Muscle of leg (tissue), 11 donors: Measurements from ENCODE around the gene GARS1. TPM values are rescaled to one million over a fixed set of nuclear protein-coding genes. Genes with fewer than 3 reads are reported as not detected.
"Not testable (repeated sequence)": the region's sequence is repeated elsewhere in the genome, so short reads cannot be mapped to it uniquely, and the experiment has no call there.

Experiments
- DNase-seq: peaks from one replicate; pipeline ENCODE4 v3.0.0; 2013
- H3K27ac ChIP-seq: one replicate; pipeline ENCODE4 v1.5.1; 2013; ENCODE audit warnings: mild to moderate bottlenecking, low read length, control low read depth
- H3K27me3 ChIP-seq: one replicate; pipeline ENCODE4 v1.6.1; 2013; ENCODE audit warnings: low read length; ENCODE audit not compliant: control insufficient read depth, insufficient read depth
- H3K36me3 ChIP-seq: one replicate; pipeline ENCODE4 v1.6.1; 2013; ENCODE audit warnings: low read length; ENCODE audit not compliant: control insufficient read depth, insufficient read depth
- H3K4me1 ChIP-seq: one replicate; pipeline ENCODE4 v1.6.1; 2013; ENCODE audit warnings: low read length; ENCODE audit not compliant: control insufficient read depth, insufficient read depth
- H3K4me3 ChIP-seq: one replicate; pipeline ENCODE4 v1.5.1; 2013; ENCODE audit warnings: low read length, control low read depth
- H3K9me3 ChIP-seq: replicated peaks from 2 replicates; pipeline ENCODE4 v1.6.1; 2013; ENCODE audit warnings: low read depth, low read length; ENCODE audit not compliant: control insufficient read depth
- WGBS: methylation state at CpG from one replicate; pipeline ENCODE4 v1.1.5; 2013; ENCODE audit warnings: missing lambda C conversion rate; ENCODE audit not compliant: insufficient coverage; 5-methylcytosine and 5-hydroxymethylcytosine counted together
- polyA plus RNA-seq, 8 donors: library from polyadenylated mRNA; unstranded; fragments of 120-200 nt; gene quantifications; one replicate each; pipeline versions ENCODE4 v1.2.1 to v1.2.3, GENCODE V29; 2013; ENCODE audit warnings: inconsistent platforms in 1 of 8, low replicate concordance in 1 of 8; ENCODE audit not compliant: insufficient read length in 8 of 8, insufficient read depth in 1 of 8
- total RNA-seq: library from RNA; stranded (reverse); fragments of 120-200 nt; gene quantifications from one replicate; pipeline ENCODE4 v1.2.4, GENCODE V29; 2013

GARS1 gene
- total and polyA plus RNA-seq, 9 donors = 45.8 to 75.9 (median 64.5) TPM

DNA sequence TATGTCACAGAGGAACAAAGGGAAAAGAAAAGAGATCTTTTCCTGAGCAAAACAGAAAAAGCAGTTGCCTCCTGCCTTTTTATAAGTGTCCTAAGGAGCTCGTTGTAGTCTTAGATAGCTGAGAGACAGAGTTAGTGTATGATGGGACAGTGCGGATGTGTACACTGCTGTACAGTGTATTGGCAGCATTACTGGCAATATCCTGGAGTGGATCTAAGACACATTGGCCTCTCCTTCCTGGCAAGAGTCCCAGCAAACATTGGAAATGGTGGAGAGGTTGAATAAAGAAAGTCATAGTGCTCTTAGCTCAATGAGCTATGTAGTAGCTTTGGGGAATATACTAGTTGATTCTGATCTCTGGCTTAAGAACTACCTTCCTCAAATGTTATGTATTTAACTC, 22.7 kb downstream of the GARS1 start:
- DNase-seq = no peak
- Histone ChIP-seq H3K9me3 (no peaks in the 10 kb centered on the region), H3K36me3 (peaks cover 44% of the 10 kb centered on the region), H3K27me3 (no peaks in the 10 kb centered on the region), H3K4me3 (no peak overlapping the region), H3K27ac (no peak overlapping the region), H3K4me1 (no peaks in the 10 kb centered on the region)
- WGBS = 100% methylated on average over 2 of the region's 2 CpGs

DNA sequence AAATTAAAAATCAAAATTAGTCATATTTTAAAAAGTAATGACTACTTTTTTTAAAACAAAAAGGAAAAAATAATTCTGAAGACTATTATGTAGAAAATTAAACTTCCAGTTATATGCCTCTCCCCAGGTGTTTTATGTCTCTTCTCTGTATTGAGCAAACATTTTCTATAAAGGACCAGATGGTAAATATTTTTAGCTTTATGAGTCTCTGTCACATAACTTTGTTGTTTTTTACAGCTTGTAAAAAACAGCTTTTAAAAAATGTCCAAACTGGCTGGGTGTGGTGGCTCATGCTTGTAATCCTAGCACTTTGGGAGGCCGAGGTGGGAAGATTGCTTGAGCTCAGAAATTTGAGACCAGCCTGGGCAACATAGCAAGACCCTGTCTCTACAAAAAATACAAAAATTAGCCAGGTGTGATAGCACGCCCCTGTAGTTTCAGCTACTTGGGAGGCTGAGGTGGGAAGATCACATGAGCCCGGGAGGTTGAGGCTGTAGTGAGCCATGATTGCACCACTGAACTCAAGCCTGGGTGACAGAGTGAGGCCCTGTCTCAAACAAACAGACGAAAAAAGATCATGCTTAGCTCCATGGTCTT, 23.5 kb downstream of the GARS1 start:
- H3K27me3 ChIP-seq = no peaks in the 10 kb centered on the region
- no peak overlapping the region for H3K4me3 ChIP-seq
- WGBS = 95% methylated on average over 2 of the region's 4 CpGs
- H3K36me3 ChIP-seq = peaks cover 42% of the 10 kb centered on the region
- no peak overlapping the region for H3K27ac ChIP-seq
- DNase-seq = no peak
- no peaks in the 10 kb centered on the region for H3K4me1 ChIP-seq
- H3K9me3 ChIP-seq = no peaks in the 10 kb centered on the region

DNA sequence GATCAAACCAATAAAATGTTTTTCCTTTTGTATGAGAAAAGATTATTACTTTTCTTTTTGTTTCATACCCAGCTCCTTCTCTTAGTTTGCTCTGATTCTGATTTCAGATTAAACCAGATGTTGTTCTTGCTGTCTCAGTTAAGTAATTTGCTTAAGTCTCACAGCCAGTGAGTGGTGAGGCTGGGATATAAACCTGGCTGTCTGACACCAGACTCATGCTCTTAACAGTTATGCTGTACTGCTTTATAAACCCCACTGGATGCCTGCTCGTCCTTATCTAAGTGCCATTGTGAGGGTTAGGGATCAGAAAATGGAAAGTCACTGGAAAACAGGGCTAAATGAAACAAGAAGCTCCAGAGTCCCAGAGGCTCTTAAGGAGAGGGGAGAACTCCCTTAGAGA, 24.3 kb downstream of the GARS1 start:
- DNase-seq = no peak
- Histone ChIP-seq H3K9me3 (no peaks in the 10 kb centered on the region), H3K27ac (no peak overlapping the region), H3K27me3 (no peaks in the 10 kb centered on the region), H3K4me1 (no peaks in the 10 kb centered on the region), H3K4me3 (no peak overlapping the region), H3K36me3 (peaks cover 40% of the 10 kb centered on the region)
- WGBS = no CpG with 5 or more reads among the region's 1 CpG

DNA sequence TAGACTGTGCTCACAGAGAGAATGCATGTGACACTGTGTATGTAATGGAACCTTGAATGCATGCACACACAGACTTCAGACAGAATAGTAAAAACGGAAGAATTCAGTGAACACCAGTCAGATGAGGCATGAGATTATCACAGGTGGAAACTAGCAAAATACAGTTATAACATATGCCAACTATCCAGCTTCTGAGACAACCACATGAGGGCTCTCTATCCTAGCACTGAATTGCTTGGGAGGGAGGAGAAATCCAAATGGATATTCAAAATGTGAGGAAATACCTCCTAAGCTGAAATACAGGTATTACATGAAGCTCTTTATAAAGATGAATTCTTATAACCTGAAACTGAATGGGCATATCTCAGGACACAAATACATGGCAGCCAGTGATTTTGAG, 30.6 kb downstream of the GARS1 start:
- no CpG with 5 or more reads among the region's 1 CpG for WGBS
- Histone ChIP-seq H3K27ac (no peak overlapping the region), H3K4me1 (no peaks in the 10 kb centered on the region), H3K4me3 (no peak overlapping the region), H3K27me3 (no peaks in the 10 kb centered on the region), H3K36me3 (peaks cover 39% of the 10 kb centered on the region), H3K9me3 (no peaks in the 10 kb centered on the region)
- no peak for DNase-seq

DNA sequence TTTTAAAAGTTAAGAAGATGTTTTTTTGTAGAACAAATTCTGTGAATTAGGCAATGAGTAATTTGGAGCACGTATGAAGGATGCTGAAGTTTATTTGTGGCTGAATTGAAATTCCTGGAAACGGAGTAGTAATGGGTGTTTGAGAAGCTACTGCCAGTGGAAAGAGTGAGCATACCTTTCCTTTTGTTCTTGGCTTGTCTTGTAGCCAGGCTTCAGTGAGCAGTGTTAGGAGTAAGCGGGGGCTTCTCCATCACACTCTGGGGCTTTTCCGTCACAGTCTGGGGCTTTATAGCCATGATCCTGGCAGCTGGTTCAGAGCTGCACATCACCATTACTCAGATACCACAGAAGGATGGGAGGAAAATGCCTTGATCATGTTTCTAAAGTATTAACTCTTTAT, 32.3 kb downstream of the GARS1 start:
- no peaks in the 10 kb centered on the region for H3K4me1 ChIP-seq
- WGBS = 91% methylated on average over 2 of the region's 4 CpGs
- H3K36me3 ChIP-seq = peaks cover 43% of the 10 kb centered on the region
- H3K4me3 ChIP-seq = no peak overlapping the region
- H3K27ac ChIP-seq = no peak overlapping the region
- no peaks in the 10 kb centered on the region for H3K9me3 ChIP-seq
- DNase-seq = no peak
- no peaks in the 10 kb centered on the region for H3K27me3 ChIP-seq

DNA sequence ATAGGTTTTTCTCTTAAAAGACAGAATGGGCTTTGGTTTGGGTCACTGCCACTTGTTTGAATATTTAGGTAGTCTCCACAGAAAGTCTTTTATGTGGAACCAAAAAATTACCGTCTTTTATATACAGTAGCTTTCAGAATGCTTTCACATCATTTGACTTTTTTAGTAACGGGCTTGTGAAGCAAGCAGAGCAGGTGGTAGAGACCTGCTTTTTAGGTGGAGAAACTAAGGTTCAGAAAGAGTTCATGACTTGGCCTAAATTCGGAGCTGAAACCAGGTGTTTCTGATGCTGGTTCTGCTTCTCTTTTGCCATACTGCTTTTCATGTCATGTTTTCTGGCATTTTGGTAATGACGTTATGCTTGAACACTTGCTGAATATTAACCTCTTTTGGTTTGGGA, 36.3 kb downstream of the GARS1 start:
- H3K9me3 ChIP-seq = no peaks in the 10 kb centered on the region
- H3K36me3 ChIP-seq = peaks cover 64% of the 10 kb centered on the region
- no peak overlapping the region for H3K4me3 ChIP-seq
- no peak overlapping the region for H3K27ac ChIP-seq
- no peaks in the 10 kb centered on the region for H3K27me3 ChIP-seq
- DNase-seq = no peak
- 100% methylated on average over 1 of the region's 4 CpGs for WGBS
- no peaks in the 10 kb centered on the region for H3K4me1 ChIP-seq

DNA sequence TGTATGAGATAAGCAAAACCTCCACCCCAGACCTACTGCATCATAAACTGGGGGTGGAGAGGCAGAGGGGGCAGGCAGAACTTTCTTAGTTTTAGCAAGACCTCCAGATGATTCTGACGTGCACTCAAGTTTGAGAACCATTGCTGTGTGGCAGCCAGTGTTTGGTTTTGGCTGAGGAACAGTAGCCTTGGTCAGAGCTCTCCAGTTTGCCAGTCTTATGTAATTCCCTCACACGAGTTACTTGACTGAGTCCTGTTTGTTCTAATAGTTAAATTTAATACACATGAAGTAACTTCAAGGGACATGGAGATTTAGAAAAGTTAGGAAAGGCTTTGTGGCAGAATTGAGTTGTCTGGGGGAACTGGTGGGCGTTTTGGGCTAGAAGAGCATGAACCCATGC, 38.5 kb downstream of the GARS1 start:
- 90% methylated on average over 2 of the region's 3 CpGs for WGBS
- no peak for DNase-seq
- no peaks in the 10 kb centered on the region for H3K27me3 ChIP-seq
- no peaks in the 10 kb centered on the region for H3K9me3 ChIP-seq
- no peak overlapping the region for H3K27ac ChIP-seq
- H3K4me1 ChIP-seq = no peaks in the 10 kb centered on the region
- H3K36me3 ChIP-seq = peaks cover 53% of the 10 kb centered on the region
- H3K4me3 ChIP-seq = no peak overlapping the region

DNA sequence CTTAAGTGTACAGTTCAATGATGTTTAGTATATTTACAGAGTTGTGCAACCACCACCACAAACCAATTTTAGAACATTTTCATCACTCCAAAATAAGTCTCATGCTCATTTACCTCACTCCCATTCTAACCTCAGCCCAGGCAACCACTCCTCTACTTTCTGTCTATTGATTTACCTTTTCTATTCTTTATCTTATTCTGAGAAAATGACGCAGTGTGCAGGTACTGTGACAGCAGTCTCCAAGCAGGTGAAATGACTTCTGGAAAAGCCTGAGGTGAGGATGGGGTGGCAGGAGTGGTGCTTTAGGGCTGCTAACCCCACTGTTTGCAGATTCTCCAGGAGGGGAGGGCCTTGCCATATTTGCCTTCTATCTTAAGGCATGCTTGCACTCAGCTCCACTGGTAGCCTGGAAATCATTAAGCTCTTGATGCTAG, 39.5 kb downstream of the GARS1 start:
- no peak for DNase-seq
- Histone ChIP-seq H3K9me3 (no peaks in the 10 kb centered on the region), H3K4me3 (no peak overlapping the region), H3K27ac (no peak overlapping the region), H3K27me3 (no peaks in the 10 kb centered on the region), H3K4me1 (no peaks in the 10 kb centered on the region), H3K36me3 (peaks cover 47% of the 10 kb centered on the region)
- whole genome bisulfite sequencing = no CpG with 5 or more reads among the region's 1 CpG

DNA sequence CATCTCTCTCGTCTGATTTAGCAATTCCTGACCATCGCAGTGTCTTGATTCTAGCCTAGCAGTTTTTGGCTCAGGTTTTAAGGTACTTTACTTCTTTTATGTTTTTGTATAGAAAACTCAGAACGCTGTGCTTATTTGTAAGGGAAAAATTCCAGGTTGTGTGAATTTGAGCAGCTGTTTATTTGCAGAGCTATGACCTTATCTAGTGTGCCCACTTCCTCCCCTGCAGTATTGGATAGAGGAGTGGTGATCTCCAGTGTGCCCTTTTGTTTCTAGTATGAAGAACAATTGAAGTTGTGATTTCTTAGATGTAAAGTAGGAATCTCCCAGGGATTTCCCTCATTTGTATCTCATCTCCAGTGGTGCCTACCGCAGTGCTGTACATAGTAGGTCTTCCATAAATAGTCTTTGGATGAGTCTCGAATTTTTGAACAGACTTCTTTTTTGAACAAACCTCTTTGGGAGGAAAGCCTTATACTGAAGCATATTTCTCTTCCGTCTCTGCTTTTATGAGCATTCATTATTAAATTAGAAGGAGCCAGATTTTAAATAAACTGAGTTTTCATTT, 40.0 kb downstream of the GARS1 start:
- Histone ChIP-seq H3K27ac (no peak overlapping the region), H3K4me1 (no peaks in the 10 kb centered on the region), H3K36me3 (peaks cover 44% of the 10 kb centered on the region), H3K9me3 (no peaks in the 10 kb centered on the region), H3K27me3 (no peaks in the 10 kb centered on the region), H3K4me3 (no peak overlapping the region)
- DNase-seq = no peak
- WGBS = no CpG with 5 or more reads among the region's 6 CpGs

DNA sequence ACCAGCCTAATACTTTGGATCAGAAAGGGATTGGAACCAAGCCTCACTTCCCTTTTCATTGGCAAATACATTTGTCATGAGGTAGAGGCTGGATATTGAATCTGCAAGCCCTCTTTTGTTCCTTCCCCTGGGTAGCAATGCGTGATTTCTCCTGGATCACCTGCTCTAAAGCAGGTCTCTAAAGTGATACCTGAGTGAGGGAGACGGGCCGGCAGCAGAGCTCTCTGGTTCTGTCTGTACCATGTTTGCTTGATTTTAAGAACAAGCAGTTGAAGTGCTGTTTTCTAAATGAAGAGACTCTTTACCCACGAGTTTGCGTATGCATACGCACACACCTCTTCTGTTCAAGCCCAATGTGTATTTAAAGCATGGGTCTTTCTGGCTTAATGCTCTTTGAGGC, 41.1 kb downstream of the GARS1 start:
- peaks cover 42% of the 10 kb centered on the region for H3K36me3 ChIP-seq
- 93% methylated on average over 2 of the region's 6 CpGs for WGBS
- H3K27me3 ChIP-seq = no peaks in the 10 kb centered on the region
- DNase-seq = no peak
- H3K9me3 ChIP-seq = no peaks in the 10 kb centered on the region
- H3K4me3 ChIP-seq = no peak overlapping the region
- no peak overlapping the region for H3K27ac ChIP-seq
- no peaks in the 10 kb centered on the region for H3K4me1 ChIP-seq

DNA sequence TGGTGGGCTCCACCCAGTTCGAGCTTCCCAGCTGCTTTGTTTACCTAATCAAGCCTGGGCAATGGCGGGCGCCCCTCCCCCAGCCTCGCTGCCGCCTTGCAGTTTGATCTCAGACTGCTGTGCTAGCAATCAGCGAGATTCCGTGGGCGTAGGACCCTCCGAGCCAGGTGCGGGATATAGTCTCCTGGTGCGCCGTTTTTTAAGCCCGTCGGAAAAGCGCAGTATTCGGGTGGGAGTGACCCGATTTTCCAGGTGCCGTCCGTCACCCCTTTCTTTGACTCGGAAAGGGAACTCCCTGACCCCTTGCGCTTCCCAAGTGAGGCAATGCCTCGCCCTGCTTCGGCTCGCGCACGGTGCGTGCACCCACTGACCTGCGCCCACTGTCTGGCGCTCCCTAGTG, 47.6 kb downstream of the GARS1 start:
- not testable (repeated sequence) for H3K27ac ChIP-seq, H3K4me1 ChIP-seq, H3K36me3 ChIP-seq, DNase-seq, H3K27me3 ChIP-seq, H3K4me3 ChIP-seq, H3K9me3 ChIP-seq
- no CpG with 5 or more reads among the region's 29 CpGs for WGBS
